CD4-positive, alpha-beta T cell treated with Interleukin-15 for 1 hour (primary cell): ENCODE data around the gene PPCS.
A peak's percentile ranks its signal among the peaks of the same experiment; 100 is the strongest.

ENCODE experiments used
- DNase-seq: peaks from one replicate; pipeline ENCODE4 v3.0.0-alpha.2; 2020

The PPCS gene

DNA sequence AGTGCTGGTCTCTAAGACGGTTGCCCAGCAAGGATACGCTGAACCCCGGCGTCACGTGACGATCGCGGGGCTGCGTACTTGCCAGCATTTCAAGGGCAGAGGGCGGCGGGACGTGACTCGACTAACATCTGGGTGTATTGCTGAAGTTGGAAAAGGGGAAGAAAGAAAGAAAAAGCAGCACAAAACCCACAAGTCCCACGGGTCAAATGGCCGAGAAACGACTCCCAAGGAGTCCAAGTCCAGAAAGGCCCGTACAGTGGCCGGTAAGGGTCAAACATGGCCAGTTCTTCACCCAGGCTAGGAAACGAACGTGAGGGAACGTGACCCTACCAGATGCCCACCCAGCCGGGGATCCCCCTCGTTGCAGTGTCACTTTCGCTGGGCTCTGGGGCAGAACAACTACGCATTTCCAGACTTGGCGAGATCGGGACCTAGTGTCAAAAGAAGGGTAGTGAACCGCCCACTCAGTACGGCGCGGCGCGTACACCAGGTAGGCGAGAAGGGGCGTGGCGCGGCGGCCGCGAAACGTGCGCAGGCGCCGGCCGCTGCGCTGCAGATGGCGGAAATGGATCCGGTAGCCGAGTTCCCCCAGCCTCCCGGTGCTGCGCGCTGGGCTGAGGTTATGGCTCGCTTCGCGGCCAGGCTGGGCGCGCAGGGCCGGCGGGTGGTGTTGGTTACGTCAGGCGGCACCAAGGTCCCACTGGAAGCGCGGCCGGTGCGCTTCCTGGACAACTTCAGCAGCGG lies at the start of gene PPCS, which contains the start of gene ZMYND12:
Gene PPCS (plus strand): TSS at position 534 of the 744 bp plus-strand sequence. CDS start 23 bp downstream, at position 557.
Gene ZMYND12 (minus strand): TSS at position 13 of the 744 bp plus-strand sequence. CDS start 25 bp downstream, outside the sequence.
- peak; percentile 91 for DNase-seq

GRCh38 chr1:42414551-42415496 lies 41.5 kb upstream of the PPCS start:
- DNase-seq, result no peak

GRCh38 chr1:42417166-42417565 lies 39.2 kb upstream of the PPCS start:
- DNase-seq, result no peak

GRCh38 chr1:42418516-42418915 lies 37.8 kb upstream of the PPCS start:
- no peak for DNase-seq

- DNase-seq, result no peak
Observed at GRCh38 chr1:42419126-42419821, 37.1 kb upstream of the PPCS start.

DNA sequence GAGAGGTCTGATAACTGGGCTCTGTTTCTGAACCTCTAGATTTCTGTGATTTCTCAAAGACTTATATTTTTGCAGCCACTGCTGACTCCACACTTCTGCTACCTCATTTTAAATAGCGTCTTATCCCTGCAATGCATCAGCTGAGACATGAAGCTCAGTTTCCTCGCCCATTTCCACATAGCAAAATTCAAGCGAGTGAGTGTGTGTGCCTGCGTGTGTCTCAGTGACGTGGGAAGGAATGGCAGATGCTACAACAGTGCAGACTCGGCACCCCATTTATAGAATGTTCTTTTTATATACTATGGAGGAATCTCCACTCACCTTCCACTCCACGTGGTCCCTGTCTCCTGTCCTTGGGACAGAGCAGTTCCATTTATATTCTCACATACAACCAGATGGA lies 36.2 kb upstream of the PPCS start:
- DNase-seq, result no peak

GRCh38 chr1:42420911-42421585 lies 35.3 kb upstream of the PPCS start:
- no peak for DNase-seq

- DNase-seq, result no peak
Observed at GRCh38 chr1:42422737-42423136, 33.6 kb upstream of the PPCS start.

- no peak for DNase-seq
Observed at GRCh38 chr1:42423681-42424080, 32.7 kb upstream of the PPCS start.

DNA sequence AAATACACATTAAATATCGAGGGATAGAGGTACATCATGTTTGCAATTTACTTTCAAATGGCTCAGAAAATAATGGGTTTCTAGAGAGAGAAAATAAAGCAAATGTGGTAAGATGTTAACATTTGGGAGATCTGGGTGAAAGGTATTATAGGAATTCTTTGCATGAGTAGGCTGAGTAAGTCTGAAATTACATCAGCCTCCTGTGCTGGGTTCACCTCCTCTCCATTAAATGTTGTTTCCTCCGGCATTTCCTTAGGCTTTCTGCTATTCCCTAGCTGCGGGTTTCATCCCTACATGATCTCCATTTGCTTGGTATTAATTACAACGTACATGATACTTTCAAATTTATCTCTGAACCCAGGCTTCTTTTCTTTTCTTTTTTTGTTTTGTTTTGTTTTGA lies 32.1 kb upstream of the PPCS start:
- no peak for DNase-seq

DNA sequence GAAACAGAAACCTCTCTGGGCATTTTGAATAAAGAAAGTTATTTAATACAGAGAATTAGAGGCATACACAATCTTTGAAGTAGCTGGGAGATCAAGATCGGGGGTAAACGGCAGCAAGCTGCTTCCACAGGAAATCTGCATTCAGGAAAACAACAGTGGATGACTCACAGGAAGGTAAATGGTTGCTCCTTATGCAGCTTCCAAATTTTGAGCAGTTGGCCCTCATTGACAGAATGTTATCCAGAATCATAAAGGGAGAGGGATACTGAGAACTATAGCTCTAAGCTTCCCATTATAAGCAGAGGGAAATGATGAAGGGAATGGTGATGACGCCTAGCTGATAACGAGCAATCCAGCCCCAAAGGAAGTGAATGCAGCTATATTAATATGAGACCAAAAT lies 29.1 kb upstream of the PPCS start:
- DNase-seq, result no peak

GRCh38 chr1:42429603-42430002 lies 26.7 kb upstream of the PPCS start:
- no peak for DNase-seq

GRCh38 chr1:42430286-42431135 lies 25.8 kb upstream of the PPCS start:
- no peak for DNase-seq

DNA sequence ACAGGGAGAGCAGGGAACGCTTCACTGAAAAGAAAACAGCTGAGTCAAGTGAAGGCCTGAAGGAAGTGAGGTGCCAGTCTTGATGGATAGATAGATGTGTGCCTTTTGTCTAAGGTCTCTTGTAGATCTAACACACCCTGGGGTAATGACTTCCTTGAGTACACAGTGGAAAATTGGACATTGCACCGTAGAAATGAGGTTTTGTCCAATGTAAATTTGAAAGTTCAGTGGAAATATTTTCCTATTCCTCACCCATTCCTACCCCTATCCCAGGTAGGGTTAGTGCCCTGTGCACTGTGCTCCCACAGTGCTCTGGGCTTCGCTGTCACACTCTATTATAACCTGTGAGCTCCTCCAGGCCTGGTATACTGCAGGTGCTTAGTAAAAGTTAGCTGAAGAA lies 24.8 kb upstream of the PPCS start:
- DNase-seq, result no peak

DNA sequence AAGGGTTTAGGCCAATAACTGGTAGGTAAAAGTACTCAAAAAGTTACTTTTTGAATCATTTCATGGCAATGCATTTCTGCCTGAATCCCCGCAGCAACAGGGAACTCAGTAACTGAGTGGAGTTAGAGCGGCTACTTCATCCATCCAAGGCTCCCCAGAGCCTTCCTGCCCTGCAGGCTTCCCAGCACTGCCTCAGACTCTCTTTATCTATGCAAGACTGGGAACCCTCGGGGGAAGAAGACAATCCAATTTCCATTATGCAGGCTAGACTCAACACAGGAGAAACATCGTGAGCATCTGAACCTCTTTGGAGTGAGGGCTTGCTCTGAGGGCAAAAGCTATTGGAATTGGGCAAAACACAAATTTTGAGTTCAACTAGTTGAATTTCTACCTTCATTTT lies 23.6 kb upstream of the PPCS start:
- no peak for DNase-seq

- DNase-seq, result no peak
Observed at GRCh38 chr1:42433369-42433768, 23.0 kb upstream of the PPCS start.

DNA sequence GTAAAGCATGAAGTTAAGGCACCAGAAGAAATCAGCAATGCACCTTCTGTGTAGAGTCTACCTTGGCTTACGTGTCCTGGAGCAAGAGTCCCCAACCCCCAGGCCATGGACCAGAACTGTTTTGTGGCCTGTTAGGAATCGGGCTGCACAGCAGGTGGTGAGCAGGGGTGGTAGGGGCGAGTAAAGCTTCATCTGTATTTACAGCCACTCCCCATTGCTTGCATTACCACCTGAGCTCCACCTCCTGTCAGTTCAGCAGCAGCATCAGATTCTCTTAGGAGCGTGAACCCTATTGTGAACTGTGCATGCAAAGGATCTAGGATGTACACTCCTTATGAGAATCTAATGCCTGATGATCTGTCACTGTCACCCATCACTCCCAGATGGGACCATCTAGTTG lies 22.0 kb upstream of the PPCS start:
- DNase-seq, result no peak

DNA sequence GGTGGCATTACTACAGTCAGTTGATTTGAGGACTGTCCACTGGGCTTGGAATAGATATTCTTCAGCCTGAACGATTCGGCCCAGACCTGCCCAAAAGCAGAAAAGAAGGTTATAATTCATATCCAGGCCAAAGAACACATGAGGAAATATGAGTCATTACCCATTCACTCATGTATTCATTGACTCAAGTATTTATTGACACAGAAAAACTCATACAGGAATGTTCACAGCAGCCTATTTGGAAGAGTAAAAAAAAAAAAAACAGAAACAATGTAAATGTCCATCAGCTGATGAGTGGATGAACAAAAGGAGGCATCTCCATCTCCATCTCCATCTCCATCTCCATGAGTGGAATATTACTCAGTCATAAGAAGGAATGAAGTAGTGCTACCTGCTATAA lies 16.4 kb upstream of the PPCS start:
- DNase-seq, result no peak

- DNase-seq, result no peak
Observed at GRCh38 chr1:42442662-42443061, 13.7 kb upstream of the PPCS start.

GRCh38 chr1:42449256-42449655 lies 7.1 kb upstream of the PPCS start:
- DNase-seq, result no peak

GRCh38 chr1:42450061-42450460 lies 6.3 kb upstream of the PPCS start:
- no peak for DNase-seq

DNA sequence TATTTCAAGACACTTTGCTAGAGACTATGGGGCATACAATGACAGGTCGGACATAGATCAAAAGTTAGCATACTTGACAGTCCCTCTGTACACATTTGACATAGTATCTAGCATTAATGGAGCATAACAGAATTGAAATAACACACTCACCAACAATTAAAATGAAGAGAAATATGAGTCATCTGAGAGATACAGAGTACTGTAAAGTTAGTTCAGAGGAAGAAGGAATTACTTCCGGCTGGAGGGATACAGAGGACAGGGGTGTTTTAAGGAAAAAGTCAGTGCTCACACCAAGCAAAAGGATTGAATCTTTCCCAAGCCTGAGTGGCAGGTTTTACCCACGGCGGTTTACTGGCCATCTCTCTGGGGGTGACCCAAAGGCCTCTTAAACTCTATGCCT lies 3.0 kb upstream of the PPCS start:
- DNase-seq, result no peak
